Gastroesophageal sphincter (tissue), 3 donors: Measurements from ENCODE around the gene FAM222B.

Experiments used
- EP300 ChIP-seq: sonication (generic); formaldehyde crosslinking; IDR thresholded peaks from one replicate; pipeline ENCODE4 v1.6.1; 2017; ENCODE audit warnings: antibody characterized with exemption, mild to moderate bottlenecking
- POLR2A ChIP-seq, 2 donors: fragments of 450-650 bp; IDR thresholded peaks; one replicate each; pipeline ENCODE4 v1.6.1; 2017; ENCODE audit warnings: antibody characterized with exemption in 2 of 2, mild to moderate bottlenecking in 2 of 2, moderate library complexity in 1 of 2
- POLR2AphosphoS5 ChIP-seq: sonication (generic); formaldehyde crosslinking; IDR thresholded peaks from one replicate; pipeline ENCODE4 v1.6.1; 2017; ENCODE audit warnings: antibody characterized with exemption
- TF ChIP-seq, protein P1 (sequence below), 4 experiments: fragments of 200-600 bp in 2 of 4; fragments of 450-650 bp in 2 of 4; sonication (generic) in 1 of 4; IDR thresholded peaks; one replicate each; pipeline ENCODE4 v1.5.1; 2017 to 2019; ENCODE audit warnings: antibody characterized with exemption in 4 of 4, mild to moderate bottlenecking in 2 of 4, moderate library complexity in 2 of 4

DNA sequence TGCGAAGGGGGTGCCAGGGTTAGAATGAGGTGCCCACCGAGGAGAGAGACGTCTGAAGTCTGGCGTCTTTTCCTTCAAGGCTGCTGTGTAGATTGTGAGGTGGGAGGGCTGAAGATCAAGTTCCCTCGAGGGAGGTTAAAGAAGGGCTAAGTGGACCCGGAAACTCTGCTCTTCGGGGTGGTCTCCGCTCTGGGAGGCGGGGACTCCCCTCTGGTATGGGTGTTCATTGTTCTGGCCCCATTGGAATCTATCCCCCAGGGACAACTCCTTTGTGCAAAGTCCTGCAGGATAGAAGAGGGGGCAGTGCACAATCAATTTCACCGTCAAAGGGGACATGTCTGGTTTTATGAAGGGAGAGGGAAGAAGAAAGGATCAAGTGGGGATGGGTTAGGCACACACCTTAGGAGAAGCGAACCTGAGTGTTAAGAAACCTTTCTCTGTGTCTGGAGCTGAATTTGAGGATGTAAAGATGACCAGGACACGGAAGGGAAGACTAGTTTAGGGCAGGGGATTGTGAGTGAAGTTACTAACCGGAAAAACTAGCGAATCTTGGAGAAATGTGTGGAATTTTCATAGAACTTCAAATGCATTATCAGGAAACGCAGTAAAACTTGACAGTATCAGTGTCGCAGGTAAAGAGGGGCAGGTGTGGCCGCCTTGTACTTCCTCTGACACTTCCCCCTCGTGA, 124.1 kb downstream of the FAM222B start:
- no peak for TF ChIP-seq EP300
- TF ChIP-seq, protein P1, sequence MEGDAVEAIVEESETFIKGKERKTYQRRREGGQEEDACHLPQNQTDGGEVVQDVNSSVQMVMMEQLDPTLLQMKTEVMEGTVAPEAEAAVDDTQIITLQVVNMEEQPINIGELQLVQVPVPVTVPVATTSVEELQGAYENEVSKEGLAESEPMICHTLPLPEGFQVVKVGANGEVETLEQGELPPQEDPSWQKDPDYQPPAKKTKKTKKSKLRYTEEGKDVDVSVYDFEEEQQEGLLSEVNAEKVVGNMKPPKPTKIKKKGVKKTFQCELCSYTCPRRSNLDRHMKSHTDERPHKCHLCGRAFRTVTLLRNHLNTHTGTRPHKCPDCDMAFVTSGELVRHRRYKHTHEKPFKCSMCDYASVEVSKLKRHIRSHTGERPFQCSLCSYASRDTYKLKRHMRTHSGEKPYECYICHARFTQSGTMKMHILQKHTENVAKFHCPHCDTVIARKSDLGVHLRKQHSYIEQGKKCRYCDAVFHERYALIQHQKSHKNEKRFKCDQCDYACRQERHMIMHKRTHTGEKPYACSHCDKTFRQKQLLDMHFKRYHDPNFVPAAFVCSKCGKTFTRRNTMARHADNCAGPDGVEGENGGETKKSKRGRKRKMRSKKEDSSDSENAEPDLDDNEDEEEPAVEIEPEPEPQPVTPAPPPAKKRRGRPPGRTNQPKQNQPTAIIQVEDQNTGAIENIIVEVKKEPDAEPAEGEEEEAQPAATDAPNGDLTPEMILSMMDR (IDR thresholded peaks at IDR 0.05), result no peak
- no peak for TF ChIP-seq POLR2AphosphoS5
- TF ChIP-seq POLR2A (IDR thresholded peaks at IDR 0.05), result no peak
